Activated T-cell treated with anti-CD3 and anti-CD28 coated beads, Interleukin-2, amount 50 U/mL, for 72 hours (primary cell): ENCODE data around the gene BIRC2. TPM values are rescaled to one million over a fixed set of nuclear protein-coding genes. Genes with fewer than 3 reads are reported as not detected.

ENCODE experiments used
- ATAC-seq, 2 donors: fragments of 150-1000 bp; cut with Tn5 transposase; replicated peaks in 1 of 2; 2 replicates each; pipeline ENCODE4 v1.10.0; 2021; ENCODE audit warnings: moderate library complexity in 2 of 2, mild to moderate bottlenecking in 1 of 2
- DNase-seq, 2 donors: peaks; one replicate each; pipeline ENCODE4 v3.0.0; 2021 to 2022; ENCODE audit warnings: mixed read lengths in 1 of 2
- H3K27ac Mint-ChIP-seq: one replicate; pipeline ENCODE4 v1.8.0; 2022; ENCODE audit warnings: mild to moderate bottlenecking, moderate library complexity, mixed read lengths
- H3K27me3 Mint-ChIP-seq: one replicate; pipeline ENCODE4 v1.8.0; 2022; ENCODE audit warnings: low read depth, mixed read lengths
- H3K36me3 Mint-ChIP-seq, 2 donors: one replicate each; pipeline ENCODE4 v1.8.0; 2022; ENCODE audit warnings: mixed read lengths in 2 of 2, mild to moderate bottlenecking in 1 of 2; ENCODE audit not compliant: insufficient read depth in 2 of 2
- H3K4me1 Mint-ChIP-seq: one replicate; pipeline ENCODE4 v1.8.0; 2022; ENCODE audit warnings: low read depth, mixed read lengths
- H3K4me3 Mint-ChIP-seq, 2 donors: one replicate each; pipeline ENCODE4 v1.8.0; 2022; ENCODE audit warnings: mild to moderate bottlenecking in 2 of 2, mixed read lengths in 2 of 2, moderate library complexity in 2 of 2
- H3K9me3 Mint-ChIP-seq, 2 donors: one replicate each; pipeline ENCODE4 v1.8.0; 2022; ENCODE audit warnings: mixed read lengths in 2 of 2
- total RNA-seq, 2 donors: library from RNA; stranded (reverse); gene quantifications; one replicate each; pipeline ENCODE4 v1.2.3, GENCODE V29; 2022

Gene BIRC2
- total RNA-seq, 2 donors from 2014 or later, result 38.3 to 44.4 TPM

DNA sequence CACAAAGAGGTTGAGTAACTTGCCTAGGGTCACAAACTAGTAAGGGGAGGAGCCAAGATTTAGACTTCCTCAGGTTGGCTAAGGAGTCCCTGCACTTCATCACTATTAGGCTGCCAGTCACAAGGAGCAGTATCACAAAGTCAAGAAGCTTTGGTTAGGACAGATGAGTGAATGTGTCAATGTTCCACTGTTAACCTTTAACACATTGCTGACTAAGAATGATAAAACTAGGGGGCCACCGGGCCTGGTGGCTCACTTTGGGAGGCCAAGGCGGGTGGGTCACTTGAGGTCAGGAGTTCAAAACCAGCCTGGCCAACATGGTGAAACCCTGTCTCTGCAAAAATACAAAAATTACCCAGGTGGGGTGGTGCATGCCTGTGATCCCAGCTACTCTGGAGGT lies 73.5 kb downstream of the BIRC2 start:
- Mint-ChIP-seq H3K27ac (peak overlapping the region; percentile 73), H3K4me3 (peak overlapping the region; percentile 25 to 33)

DNA sequence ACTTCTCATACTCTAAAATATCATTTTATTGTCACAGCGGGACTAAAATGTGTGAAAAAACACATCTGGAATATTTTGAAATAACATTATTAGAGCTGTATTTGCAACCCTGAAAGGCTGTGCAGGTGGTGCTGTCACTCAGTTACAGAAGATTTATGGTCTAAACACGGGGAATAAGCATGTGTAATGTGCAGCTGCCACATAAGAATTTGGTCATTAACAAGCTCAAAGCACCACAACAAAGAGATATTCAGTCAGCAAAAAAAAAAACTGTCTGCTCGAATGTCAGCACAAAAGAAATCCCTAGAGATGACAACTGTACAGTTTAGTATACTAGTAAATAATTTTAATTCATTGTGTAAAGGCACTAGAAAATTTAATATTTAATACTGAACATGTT lies 74.2 kb downstream of the BIRC2 start:
- Mint-ChIP-seq H3K36me3 (peaks cover 14 to 34% of the 10 kb centered on the region in 2 donors), H3K9me3 (peaks cover 6 to 7% of the 10 kb centered on the region in 2 donors), H3K4me3 (peak overlapping the region; percentile 25 to 33), H3K4me1 (peaks cover 94% of the 10 kb centered on the region), H3K27ac (peak overlapping the region; percentile 73), H3K27me3 (no peaks in the 10 kb centered on the region)
- ATAC-seq, result no peak
- DNase-seq, result no peak

More for the DNA sequence above, 73.5 kb downstream of the BIRC2 start:
- DNase-seq (peak; percentile 46 to 57), ATAC-seq (peak; percentile 61 to 64)
- Mint-ChIP-seq H3K27me3 (no peaks in the 10 kb centered on the region), H3K36me3 (peaks cover 16 to 37% of the 10 kb centered on the region in 2 donors), H3K9me3 (peaks cover 6 to 7% of the 10 kb centered on the region in 2 donors), H3K4me1 (peaks cover 95% of the 10 kb centered on the region)

DNA sequence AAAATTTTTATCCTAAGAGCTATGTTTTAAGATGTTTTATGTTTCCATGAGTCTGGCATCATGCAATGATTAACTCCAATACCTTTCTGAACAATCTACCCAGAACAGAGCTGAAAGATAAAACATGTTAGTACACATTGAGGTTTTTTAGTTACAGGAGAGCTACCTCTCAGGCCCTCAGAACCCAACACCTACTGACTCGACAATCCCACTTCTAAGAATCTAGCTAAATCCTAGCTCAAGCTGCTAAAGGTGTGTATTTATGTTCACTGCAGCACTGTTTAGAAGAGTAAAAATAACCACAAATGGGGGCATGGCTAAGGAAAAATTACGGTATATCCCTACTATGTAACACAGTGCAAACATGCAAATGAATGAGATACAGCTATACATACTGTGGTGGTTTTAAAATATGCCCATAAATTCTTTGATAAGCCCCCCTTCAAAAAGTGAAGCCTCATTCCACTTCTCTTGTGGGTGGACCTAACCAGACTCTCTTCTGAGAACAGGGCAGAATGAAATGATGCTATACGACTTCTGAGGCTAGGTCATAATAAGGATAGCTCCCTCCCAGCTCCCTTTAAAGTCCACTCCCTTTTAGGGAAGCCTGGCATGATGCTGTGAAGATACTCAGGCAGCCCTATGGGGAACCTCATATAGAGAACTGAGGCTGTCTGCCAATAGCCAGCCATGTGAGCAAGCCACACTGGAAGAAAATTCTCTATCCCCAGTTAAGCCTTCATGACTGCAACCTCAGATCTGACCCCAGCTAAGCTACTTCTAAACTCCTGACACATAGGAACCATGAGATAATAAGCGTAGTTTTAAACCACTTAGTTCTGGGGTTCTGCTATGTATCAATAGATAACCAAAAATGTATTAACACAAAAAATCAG lies 76.1 kb downstream of the BIRC2 start:
- Mint-ChIP-seq H3K27me3 (no peaks in the 10 kb centered on the region), H3K27ac (peak overlapping the region; percentile 84), H3K4me1 (peaks cover 88% of the 10 kb centered on the region), H3K4me3 (peak overlapping the region in 1 of 2 donors; percentile 41), H3K36me3 (peaks cover 7 to 28% of the 10 kb centered on the region in 2 donors), H3K9me3 (peaks cover 0 to 2% of the 10 kb centered on the region in 2 donors)
- peak; percentile 35 to 43 for ATAC-seq
- DNase-seq, result no peak

DNA sequence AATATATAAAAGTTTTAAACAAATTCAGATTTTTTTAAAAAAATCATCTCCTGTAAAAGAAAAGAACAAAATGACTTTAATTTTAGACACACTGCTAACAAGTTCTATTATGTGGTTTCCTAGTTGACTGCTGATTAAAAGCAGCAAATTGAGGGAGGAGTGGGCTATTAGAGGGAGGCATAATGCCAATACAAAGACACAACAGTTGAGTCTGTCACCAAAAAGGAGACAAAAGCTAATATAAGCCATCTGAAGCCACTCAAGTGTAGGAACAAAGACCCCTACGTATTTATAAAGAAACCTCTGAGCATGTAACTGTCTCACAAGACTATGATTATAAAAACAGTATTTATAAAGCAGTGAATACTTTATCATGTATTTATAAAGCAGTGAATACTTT lies 76.9 kb downstream of the BIRC2 start:
- Mint-ChIP-seq H3K36me3 (peaks cover 2 to 24% of the 10 kb centered on the region in 2 donors), H3K4me3 (no peak overlapping the region), H3K4me1 (peaks cover 87% of the 10 kb centered on the region), H3K9me3 (no peaks in the 10 kb centered on the region), H3K27ac (no peak overlapping the region), H3K27me3 (no peaks in the 10 kb centered on the region)
- DNase-seq (no peak), ATAC-seq (no peak)

DNA sequence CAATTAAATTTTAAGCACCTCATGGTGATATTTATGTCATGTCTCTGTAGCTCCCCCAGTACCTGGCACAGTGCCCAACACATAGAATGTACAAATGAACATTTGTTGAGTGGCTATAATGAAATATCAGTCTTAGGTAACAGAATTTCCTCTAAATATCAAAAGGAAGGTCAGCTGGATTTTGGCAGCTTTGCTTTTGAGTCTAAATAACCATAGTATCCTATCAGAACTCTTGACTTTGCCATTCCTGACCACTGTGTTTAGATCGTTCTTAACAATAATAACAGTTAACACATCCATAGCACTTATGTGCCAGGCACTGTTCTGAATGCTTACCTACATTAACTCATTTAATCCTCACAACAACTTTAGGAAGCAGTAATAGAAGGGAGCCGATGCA lies 79.0 kb downstream of the BIRC2 start:
- Mint-ChIP-seq H3K36me3 (peaks cover 3 to 29% of the 10 kb centered on the region in 2 donors), H3K4me3 (no peak overlapping the region), H3K27ac (peak overlapping the region; percentile 39), H3K4me1 (peaks cover 88% of the 10 kb centered on the region), H3K27me3 (no peaks in the 10 kb centered on the region), H3K9me3 (no peaks in the 10 kb centered on the region)
- DNase-seq (no peak), ATAC-seq (no peak)

DNA sequence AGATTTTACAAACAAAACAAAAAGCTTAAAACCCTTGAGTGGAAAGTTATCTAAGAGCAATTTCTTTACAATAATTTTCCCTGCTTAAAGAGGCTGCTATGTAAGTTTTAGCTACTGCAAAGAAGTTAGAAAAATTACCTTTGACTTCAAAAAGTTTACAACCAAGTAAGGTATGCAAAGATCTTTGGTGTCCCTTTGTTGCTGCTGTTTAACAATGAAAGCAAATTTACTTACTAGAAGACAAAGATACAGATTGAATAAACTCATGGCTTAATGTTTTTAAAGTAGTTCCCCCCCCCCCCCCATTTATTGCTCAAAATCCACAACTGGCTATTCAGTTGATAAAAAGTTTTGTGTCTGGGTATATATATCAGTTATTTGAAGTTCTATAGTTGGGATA lies 79.6 kb downstream of the BIRC2 start:
- ATAC-seq, result no peak
- Mint-ChIP-seq H3K4me3 (no peak overlapping the region), H3K27me3 (no peaks in the 10 kb centered on the region), H3K4me1 (peaks cover 88% of the 10 kb centered on the region), H3K9me3 (no peaks in the 10 kb centered on the region), H3K27ac (peak overlapping the region; percentile 81), H3K36me3 (peaks cover 5 to 30% of the 10 kb centered on the region in 2 donors)
- DNase-seq, result no peak

DNA sequence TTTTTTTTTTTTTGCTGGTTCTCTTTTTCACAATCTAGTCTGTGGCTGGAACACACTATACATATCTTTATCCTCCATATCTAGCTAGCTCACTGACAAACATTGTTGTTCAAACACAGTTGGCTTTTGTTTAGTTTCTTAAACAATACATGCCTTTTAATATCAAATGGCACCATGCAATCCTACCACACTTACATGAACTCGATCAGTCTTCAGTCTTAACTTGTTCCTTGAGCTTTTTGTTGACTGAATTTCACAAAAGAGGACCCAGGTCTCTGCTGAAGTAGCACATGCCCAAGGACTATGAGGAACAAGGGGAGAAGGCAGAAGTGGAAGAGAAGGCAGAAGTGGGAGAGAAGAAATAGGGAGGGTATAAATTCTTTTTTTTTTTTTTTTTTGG lies 80.1 kb downstream of the BIRC2 start:
- H3K4me1 Mint-ChIP-seq, result peaks cover 88% of the 10 kb centered on the region
- ATAC-seq (no peak), DNase-seq (no peak)
- H3K27me3 Mint-ChIP-seq, result no peaks in the 10 kb centered on the region
- peaks cover 3 to 4% of the 10 kb centered on the region in 2 donors for H3K9me3 Mint-ChIP-seq
- H3K27ac Mint-ChIP-seq, result peak overlapping the region; percentile 81
- H3K4me3 Mint-ChIP-seq, result peak overlapping the region; percentile 24 to 31
- peaks cover 9 to 34% of the 10 kb centered on the region in 2 donors for H3K36me3 Mint-ChIP-seq

Other genes starting within 250 kb of the BIRC2 start
- under 1 TPM; 0.22 to 0.63 TPM for gene YAP1, start 236.8 kb upstream of the BIRC2 start, total RNA-seq
- 100 to 1,000 TPM; 123 to 155 TPM for gene BIRC3, start 29.7 kb upstream of the BIRC2 start, total RNA-seq
- gene TMEM123, start 105.6 kb downstream of the BIRC2 start, total RNA-seq, result 100 to 1,000 TPM; 279 to 347 TPM
- gene MMP7, start 183.5 kb downstream of the BIRC2 start, total RNA-seq, result not detected